Adipose tissue (tissue), 3 donors: ENCODE data around the gene AMBP. TPM values are rescaled to one million over a fixed set of nuclear protein-coding genes. Genes with fewer than 3 reads are reported as not detected.

Experiments used
- H3K27ac ChIP-seq: one replicate; pipeline ENCODE4 v1.5.1; 2013; ENCODE audit warnings: low read depth, low read length
- WGBS, 3 donors: extraction: QIAGEN DNeasy Blood & Tissue Kit; methylation state at CpG; one replicate each; pipeline ENCODE4 v1.1.7; 2013; 5-methylcytosine and 5-hydroxymethylcytosine counted together
- polyA plus RNA-seq, 3 donors: library from polyadenylated mRNA; stranded (reverse); fragments of 200-250 nt; gene quantifications; one replicate each; pipeline ENCODE4 v1.2.3, GENCODE V29; 2013
- donor health status: healthy with polysubstance abuse.
- donor health status: Bipolar disorder and iron deficiency.
- donor health status: healthy.

The AMBP gene
- polyA plus RNA-seq, result 10 to 100 TPM in 1 of 3 donors, under 1 TPM in 1, not detected in 1; 0.16 to 57.3 TPM

- 31 to 63% (median 56%) methylated on average over 16 of the region's 16 CpGs for WGBS, 3 donors
- H3K27ac ChIP-seq, result no peak within 1 kb of the TSS
Measured at GRCh38 chr9:114078021-114078780, at the start of gene AMBP. Gene AMBP (minus strand): TSS chr9:114078300. CDS start chr9:114078209, 91 bp downstream.

- H3K27ac ChIP-seq, result no peak overlapping the region
- 67 to 83% (median 70%) methylated on average over 13 of the region's 13 CpGs for WGBS, 3 donors
Measured at GRCh38 chr9:114126247-114127060, 48.4 kb upstream of the AMBP start.

DNA sequence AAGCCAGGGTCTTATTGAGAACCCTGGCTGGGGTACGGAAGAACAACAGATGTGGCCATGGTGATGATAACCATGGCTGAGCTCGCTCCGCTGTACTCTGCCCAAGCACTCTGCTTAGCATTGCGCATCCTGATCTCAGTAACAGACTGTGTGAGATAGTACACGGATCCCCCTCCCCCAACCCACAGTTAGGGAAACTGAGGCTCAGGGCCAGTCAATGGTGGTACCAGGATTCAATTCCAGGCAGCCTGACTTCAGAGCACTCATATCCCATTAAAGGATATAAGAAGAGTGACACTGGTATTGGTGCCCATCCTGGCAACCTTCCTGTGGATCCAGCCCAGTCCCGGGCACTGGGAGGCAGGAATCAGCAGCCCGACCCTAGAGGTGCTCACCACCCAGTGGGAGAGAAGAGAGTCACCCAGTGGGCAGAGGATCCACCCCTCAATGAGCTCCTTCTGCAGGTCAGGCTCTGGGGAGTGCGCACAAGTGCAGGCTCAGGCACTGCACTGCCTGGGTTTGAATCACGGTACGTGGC, 47.4 kb upstream of the AMBP start:
- WGBS, 3 donors, result 72 to 90% (median 88%) methylated on average over 10 of the region's 10 CpGs
- H3K27ac ChIP-seq, result no peak overlapping the region

GRCh38 chr9:114124666-114125475, 46.8 kb upstream of the AMBP start:
- H3K27ac ChIP-seq, result no peak overlapping the region
- WGBS, 3 donors, result 81 to 91% (median 83%) methylated on average over 13 of the region's 13 CpGs

GRCh38 chr9:114124138-114124537, 46.0 kb upstream of the AMBP start:
- no peak overlapping the region for H3K27ac ChIP-seq
- 35 to 63% (median 43%) methylated on average over 1 of the region's 1 CpG for WGBS, 3 donors

GRCh38 chr9:114123031-114123977, 45.2 kb upstream of the AMBP start:
- H3K27ac ChIP-seq, result no peak overlapping the region

GRCh38 chr9:114122136-114123027, 44.3 kb upstream of the AMBP start:
- 82 to 91% (median 87%) methylated on average over 9 of the region's 9 CpGs for WGBS, 3 donors

More at GRCh38 chr9:114123031-114123977, 45.2 kb upstream of the AMBP start:
- 80 to 86% (median 82%) methylated on average over 9 of the region's 9 CpGs for WGBS, 3 donors

GRCh38 chr9:114121227-114122135, 43.4 kb upstream of the AMBP start:
- H3K27ac ChIP-seq, result no peak overlapping the region
- WGBS, 3 donors, result 79 to 88% (median 81%) methylated on average over 16 of the region's 16 CpGs

More at GRCh38 chr9:114122136-114123027, 44.3 kb upstream of the AMBP start:
- H3K27ac ChIP-seq, result no peak overlapping the region

DNA sequence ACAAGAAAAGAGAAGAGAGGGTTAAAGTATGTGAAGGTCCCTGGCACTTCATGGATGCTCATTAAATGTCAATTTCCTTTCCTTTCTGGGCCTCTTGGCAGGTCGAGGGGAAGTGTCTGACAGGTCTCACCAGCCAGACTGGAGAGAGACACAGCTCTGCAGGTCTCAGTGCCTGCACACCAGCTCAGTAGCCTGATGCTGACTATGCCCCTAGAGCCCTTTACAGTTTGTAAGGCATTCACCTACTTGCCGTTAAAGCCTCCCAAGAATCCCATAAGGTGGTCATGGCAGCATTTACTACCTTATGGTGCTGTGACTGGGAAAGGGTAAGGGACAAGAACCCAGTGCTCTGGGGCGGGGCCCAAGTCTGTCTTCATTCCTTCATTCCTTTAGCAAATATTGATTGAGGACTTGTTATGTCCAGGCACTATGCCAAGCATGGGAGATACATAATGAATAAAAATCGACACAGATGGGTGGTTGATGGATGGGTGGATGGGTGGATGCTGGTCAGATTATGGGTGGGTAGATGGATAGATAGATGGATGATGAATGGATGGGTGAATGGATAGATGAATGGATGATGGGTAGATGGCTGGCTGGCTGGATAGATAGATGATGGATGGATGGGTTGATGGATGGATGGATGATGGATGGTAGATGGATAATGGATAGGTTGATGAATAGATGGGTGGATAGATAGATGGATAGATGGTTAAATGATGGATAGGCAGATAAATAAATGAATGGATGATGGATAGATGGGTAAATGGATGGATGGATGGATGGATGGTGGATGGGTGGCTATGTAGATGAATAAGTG, 42.3 kb upstream of the AMBP start:
- 36 to 67% (median 59%) methylated on average over 4 of the region's 4 CpGs for WGBS, 3 donors
- H3K27ac ChIP-seq, result no peak overlapping the region

DNA sequence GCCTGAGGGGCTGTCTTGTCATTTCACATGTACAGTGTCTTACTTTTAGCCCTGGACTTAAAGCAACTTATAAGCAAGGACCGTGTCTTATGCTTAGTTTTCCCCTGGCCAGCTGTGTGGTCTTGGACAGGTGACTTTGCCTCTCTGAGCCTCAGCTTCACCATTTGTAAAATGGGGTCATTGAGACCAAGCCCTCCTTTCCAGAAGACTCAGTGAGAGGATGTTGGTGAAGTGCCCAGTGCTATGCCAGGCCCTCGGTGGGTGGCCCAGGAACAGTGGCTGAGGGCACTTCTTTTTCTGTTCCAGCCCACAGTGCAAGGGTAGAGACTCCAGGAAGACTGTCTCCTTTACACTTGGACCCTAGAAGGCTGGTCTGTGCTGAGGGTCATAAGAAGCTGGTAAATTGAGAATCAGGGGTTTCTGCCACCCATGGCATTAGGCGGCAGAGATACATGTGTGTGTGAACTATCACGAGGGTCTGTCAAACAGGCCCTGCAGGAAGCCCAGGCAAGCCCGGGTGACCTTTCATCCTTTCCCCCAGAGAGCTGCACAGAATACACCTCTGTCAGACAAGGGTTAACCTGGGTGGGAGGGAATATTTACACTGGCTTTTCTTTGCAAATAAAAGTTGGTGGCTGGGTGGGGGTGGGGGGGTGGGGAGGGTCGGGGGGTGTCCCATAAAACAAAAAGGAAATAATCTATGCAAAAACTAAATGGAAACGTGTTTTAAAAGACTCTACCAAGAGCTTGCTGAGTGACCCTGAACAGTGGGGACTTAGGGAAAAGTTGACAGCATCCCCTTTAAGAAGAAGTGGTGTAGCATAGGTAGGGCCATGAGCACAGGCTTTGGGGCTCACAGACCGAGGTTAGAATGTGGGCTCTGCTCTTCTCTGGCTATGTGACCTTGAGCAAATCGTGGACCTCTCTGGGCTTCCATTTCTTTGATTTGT, 41.4 kb upstream of the AMBP start:
- no peak overlapping the region for H3K27ac ChIP-seq
- 35 to 60% (median 60%) methylated on average over 9 of the region's 9 CpGs for WGBS, 3 donors

DNA sequence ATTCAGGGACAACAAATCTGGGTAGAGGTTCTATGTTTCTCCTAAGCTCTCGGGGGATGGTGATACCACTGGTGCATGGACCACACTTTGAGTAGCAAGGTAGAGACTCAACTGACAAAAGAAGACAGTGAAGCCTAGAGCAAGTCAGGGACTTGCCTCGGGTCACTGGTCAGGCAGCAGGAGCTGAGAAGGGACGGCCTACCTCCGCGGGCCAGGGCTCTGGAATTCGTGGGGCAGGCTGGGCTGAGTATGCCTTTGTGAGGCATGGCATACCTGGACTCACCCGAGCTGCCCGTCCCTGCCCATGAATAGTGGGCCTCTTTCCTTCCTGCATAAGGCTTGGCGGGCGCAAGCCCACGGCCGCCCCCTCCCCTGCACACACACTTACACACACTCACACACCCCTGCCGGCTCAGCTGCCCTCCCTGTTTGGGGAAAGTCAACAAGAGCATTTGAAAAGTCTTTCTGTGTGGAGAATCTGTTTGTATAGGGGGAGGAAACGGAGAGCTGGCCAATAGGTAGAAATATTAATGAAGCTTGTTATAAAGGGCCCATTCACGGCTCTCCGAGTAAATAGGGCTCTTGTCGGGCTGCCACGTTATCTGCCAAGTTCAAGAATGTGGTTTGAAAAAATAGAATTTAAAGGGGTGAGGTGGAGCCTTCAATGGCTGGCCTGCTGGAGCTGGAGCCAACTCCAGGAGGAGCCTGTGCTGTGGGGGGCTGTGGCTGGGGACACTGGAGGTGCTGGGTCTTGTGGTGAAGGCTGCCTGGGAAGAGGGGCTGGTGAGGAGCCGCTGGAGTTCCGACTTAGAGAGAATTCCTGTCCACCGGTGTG, 40.1 kb upstream of the AMBP start:
- H3K27ac ChIP-seq, result no peak overlapping the region
- 45 to 69% (median 68%) methylated on average over 21 of the region's 21 CpGs for WGBS, 3 donors

DNA sequence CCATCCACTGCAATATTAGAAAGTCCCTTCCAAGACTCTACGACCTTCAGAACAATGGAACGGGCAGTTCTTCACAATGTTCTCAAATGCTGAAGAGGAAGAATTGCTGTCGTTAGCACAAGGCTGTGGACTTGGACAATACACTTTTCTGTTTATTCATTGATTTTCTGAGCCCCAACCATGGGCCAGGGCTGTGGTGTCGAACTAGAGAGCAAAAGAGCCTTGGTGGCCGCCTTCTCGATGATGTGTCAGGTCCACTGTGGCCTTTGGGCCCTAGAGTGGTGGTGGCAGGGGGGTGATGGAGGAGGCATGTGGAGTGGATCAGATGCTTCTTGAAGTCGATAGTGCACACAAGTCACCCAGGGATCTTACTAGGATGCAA, 39.5 kb upstream of the AMBP start:
- no peak overlapping the region for H3K27ac ChIP-seq
- WGBS, 3 donors, result 81 to 94% (median 88%) methylated on average over 7 of the region's 7 CpGs
